ENCODE results near the gene DNHD1.

DNHD1 gene

GRCh38 chr11:6497069-6497839 lies at the start of gene DNHD1:
Gene DNHD1 (plus strand): TSS chr11:6497280. CDS start chr11:6498216, 936 bp downstream.
- H3K36me3 ChIP-seq (ENCODE audit: insufficient read depth, low read length): no peaks in the 10 kb centered on the region
- H3K4me1 ChIP-seq (ENCODE audit: insufficient read depth, low read length, poor library complexity, severe bottlenecking): no peaks in the 10 kb centered on the region
- H3K9me3 ChIP-seq (ENCODE audit: insufficient read depth, low read depth, low read length): no peaks in the 10 kb centered on the region
- no peak for TF ChIP-seq EZH2phosphoT487 (IDR thresholded peaks at IDR 0.05; ENCODE audit: borderline replicate concordance)
- TF ChIP-seq CTCF (conservative IDR thresholded peaks at IDR 0.05; ENCODE audit: low read length): no peak
- no peak within 1 kb of the TSS for H3K4me2 ChIP-seq (ENCODE audit: low read depth, low read length, poor library complexity, severe bottlenecking)
- no peak within 1 kb of the TSS for H3K9ac ChIP-seq (ENCODE audit: low read depth, low read length, poor library complexity, severe bottlenecking)
- no peaks in the 10 kb centered on the region for H3K9me2 ChIP-seq (replicated peaks; ENCODE audit: low read depth, low read length)
- no peak within 1 kb of the TSS for H3K4me3 ChIP-seq (ENCODE audit: low read length, poor library complexity, severe bottlenecking)
- H3K79me2 ChIP-seq (ENCODE audit: insufficient read depth, low read length): no peaks in the 10 kb centered on the region
- no peaks in the 10 kb centered on the region for H4K20me1 ChIP-seq (ENCODE audit: insufficient read depth, low read length, poor library complexity, severe bottlenecking)
- H2AFZ ChIP-seq (ENCODE audit: low read length): no peak within 1 kb of the TSS
- no peaks in the 10 kb centered on the region for H3F3A ChIP-seq (ENCODE audit: low read depth)
- H3K27me3 ChIP-seq (ENCODE audit: insufficient read depth, low read length, poor library complexity, severe bottlenecking): no peaks in the 10 kb centered on the region

GRCh38 chr11:6448574-6448973 lies 48.5 kb upstream of the DNHD1 start:
- H2AFZ ChIP-seq (ENCODE audit: low read length): no peak overlapping the region
- no peaks in the 10 kb centered on the region; the same call in 1 of the 2 replicates for H3K36me3 ChIP-seq (ENCODE audit: insufficient read depth, low read length)
- H3K4me3 ChIP-seq (ENCODE audit: low read length, poor library complexity, severe bottlenecking): no peak overlapping the region
- H3K9me2 ChIP-seq (replicated peaks; ENCODE audit: low read depth, low read length): no peaks in the 10 kb centered on the region
- TF ChIP-seq CTCF (conservative IDR thresholded peaks at IDR 0.05; ENCODE audit: low read length): no peak
- no peak for TF ChIP-seq EZH2phosphoT487 (IDR thresholded peaks at IDR 0.05; ENCODE audit: borderline replicate concordance)
- no peaks in the 10 kb centered on the region for H3K27me3 ChIP-seq (ENCODE audit: insufficient read depth, low read length, poor library complexity, severe bottlenecking)
- no peak overlapping the region for H3K9ac ChIP-seq (ENCODE audit: low read depth, low read length, poor library complexity, severe bottlenecking)
- no peaks in the 10 kb centered on the region for H3F3A ChIP-seq (ENCODE audit: low read depth)
- no peaks in the 10 kb centered on the region for H4K20me1 ChIP-seq (ENCODE audit: insufficient read depth, low read length, poor library complexity, severe bottlenecking)
- no peaks in the 10 kb centered on the region for H3K4me1 ChIP-seq (ENCODE audit: insufficient read depth, low read length, poor library complexity, severe bottlenecking)
- H3K4me2 ChIP-seq (ENCODE audit: low read depth, low read length, poor library complexity, severe bottlenecking): no peak overlapping the region
- H3K79me2 ChIP-seq (ENCODE audit: insufficient read depth, low read length): no peaks in the 10 kb centered on the region
- no peaks in the 10 kb centered on the region for H3K9me3 ChIP-seq (ENCODE audit: insufficient read depth, low read depth, low read length)

- H3K9me2 ChIP-seq (replicated peaks; ENCODE audit: low read depth, low read length): no peaks in the 10 kb centered on the region
- no peaks in the 10 kb centered on the region for H3F3A ChIP-seq (ENCODE audit: low read depth)
- no peak overlapping the region for H3K4me3 ChIP-seq (ENCODE audit: low read length, poor library complexity, severe bottlenecking)
- H2AFZ ChIP-seq (ENCODE audit: low read length): no peak overlapping the region
- H3K79me2 ChIP-seq (ENCODE audit: insufficient read depth, low read length): no peaks in the 10 kb centered on the region
- no peak overlapping the region for H3K4me2 ChIP-seq (ENCODE audit: low read depth, low read length, poor library complexity, severe bottlenecking)
- H3K4me1 ChIP-seq (ENCODE audit: insufficient read depth, low read length, poor library complexity, severe bottlenecking): no peaks in the 10 kb centered on the region
- TF ChIP-seq EZH2phosphoT487 (IDR thresholded peaks at IDR 0.05; ENCODE audit: borderline replicate concordance) (no peak), CTCF (conservative IDR thresholded peaks at IDR 0.05; ENCODE audit: low read length) (no peak)
- no peaks in the 10 kb centered on the region for H3K27me3 ChIP-seq (ENCODE audit: insufficient read depth, low read length, poor library complexity, severe bottlenecking)
- H3K36me3 ChIP-seq (ENCODE audit: insufficient read depth, low read length): peaks cover 9% of the 10 kb centered on the region; the same call in 1 of the 2 replicates
- no peaks in the 10 kb centered on the region for H4K20me1 ChIP-seq (ENCODE audit: insufficient read depth, low read length, poor library complexity, severe bottlenecking)
- no peaks in the 10 kb centered on the region for H3K9me3 ChIP-seq (ENCODE audit: insufficient read depth, low read depth, low read length)
- H3K9ac ChIP-seq (ENCODE audit: low read depth, low read length, poor library complexity, severe bottlenecking): no peak overlapping the region
These were observed 44.9 kb upstream of the DNHD1 start for GRCh38 chr11:6452219-6452618.

Measured in Loucy (cell line).